HG02623 (cell line): ENCODE results near the gene MROH2A.

Experiments
- ATAC-seq: cut with Tn5 transposase; IDR thresholded peaks from one replicate; pipeline ENCODE4 v1.9.1; 2021; ENCODE audit warnings: moderate library complexity; ENCODE audit not compliant: unreplicated experiment

MROH2A gene

DNA sequence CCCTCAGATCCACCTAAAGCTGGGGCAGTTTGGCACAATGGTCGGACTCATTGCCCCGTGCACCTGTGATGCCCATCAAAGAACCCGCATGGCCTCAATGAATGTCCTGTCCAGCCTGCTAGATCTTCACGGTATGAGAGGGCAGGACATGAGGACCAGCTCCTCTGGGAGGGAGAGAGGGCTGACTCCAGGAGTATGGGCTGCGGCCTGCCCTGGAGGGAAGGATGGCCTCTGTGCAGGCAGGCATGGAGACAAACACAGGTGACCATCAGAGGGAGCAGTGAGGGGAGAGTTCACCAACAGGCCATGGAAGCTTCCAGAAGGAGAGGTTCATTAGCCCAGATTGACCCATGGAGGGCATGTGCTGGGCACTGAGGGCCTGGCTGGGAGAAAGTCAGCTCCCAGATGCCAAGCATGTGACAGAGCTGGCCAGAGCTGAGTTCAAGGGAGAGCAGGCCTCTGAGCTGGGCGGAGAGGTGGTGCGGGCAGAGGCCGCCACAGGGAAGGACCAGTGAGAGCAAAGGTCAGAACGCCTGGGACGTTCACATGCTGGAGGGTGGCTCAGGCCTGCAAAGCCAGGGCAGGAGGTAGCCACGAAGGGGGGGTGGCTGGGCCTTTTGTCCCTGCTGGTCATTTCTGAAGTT is 40.0 kb downstream of the MROH2A start:
- no peak for ATAC-seq

DNA sequence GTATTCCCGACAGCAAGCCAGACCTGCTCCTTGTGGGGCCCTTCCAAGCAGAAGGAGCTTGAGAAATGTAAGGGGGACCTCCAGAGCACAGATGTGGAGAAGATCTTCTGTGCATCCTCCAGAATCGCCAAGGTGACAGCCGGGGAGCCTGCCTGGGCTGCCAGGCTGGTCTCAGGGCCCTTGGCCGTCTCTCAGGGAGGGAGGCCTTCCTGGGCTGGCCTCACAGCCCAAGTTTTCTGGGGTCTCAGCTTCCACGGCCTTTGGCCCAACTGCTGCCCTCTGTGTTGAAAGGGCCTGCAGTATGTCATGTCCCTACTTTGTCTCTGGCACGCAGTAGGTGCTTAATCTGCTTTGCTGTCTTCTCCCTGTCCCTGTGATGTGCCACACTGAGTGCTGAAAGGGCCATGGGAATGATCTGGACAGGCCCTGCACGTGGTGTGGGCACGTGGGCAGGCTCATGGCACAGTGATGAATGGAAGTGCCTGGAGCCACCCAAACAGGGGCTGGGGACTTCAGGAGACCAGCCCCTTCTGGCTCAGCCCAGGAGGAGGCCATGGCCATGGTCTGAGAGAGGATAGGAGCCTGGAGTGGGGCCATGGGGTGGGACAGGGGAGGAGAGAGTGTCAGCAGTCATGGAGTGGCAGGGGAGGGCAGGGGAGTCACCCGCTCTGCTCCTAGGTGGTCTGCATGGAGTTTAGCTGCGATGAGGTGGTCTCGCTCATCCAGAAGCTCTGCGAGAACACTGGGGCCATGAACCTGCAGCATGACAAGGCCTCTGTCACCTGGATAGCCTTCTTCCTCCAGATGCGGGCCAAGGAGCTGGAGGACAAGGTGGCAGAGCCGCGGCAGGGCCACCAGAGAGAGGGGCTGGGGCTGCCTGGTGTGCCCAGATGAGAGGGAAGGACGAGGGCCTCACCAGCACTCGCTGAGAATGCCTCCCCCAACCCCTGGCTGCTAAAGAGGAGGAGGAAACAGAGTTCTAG is 40.8 kb downstream of the MROH2A start:
- ATAC-seq = no peak

DNA sequence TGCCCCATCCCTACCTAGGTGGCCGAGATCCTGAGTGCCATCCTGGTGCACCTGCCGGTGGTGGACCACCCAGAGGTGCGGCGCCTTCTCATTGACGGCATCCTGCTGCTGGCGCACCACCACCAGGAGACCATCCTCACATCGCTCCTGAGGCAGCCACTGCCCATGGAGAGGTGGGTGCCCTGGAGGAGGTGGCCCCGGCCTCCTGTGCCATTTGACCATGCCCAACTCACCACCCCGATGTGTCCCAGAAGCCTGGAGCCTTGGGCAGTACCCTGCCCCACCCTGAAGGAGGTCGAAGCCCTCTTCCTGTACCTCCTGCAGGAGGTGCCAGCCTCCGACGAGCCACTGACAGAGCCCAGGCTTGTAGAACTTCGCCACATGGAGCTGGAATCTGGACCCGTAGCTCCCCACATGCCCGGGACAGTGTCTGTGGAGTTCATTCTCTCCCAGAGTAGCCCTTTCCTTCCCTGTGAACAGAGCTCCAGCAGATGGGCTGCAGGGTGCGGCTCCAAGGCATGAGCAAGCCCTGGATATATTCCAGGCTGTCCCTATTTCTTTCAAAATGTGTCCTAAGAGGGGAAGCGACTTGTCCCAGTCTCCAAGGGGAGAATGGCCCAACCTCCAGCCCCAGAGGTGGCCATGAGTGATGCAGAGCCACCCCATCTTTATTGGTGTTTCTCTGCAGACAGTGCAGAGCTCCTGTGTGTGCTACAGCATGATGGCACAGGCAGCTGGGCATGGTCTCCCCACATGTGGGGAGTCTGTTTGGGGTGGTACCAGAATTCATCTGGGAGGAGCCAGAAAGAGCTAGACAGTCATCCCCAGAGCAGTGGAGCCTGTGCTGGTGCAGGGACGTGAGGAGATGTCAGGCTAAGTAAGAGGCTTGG is 42.0 kb downstream of the MROH2A start:
- no peak for ATAC-seq

DNA sequence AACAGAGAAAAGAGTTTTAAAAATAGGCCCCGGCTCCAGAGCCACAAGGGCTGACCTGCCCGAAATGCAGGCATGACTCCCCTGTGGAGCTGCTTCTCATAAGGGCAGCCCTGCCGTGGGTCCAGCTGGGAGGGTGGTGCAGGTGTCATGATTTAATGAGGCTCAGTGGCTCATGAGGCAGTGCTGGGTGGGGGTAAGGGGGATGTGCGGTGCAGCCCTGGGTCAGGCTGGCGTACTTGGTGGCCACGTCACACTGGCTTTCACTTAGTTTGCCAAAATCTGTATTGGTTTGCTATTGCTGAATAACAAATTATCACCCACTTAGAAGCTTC is 42.6 kb downstream of the MROH2A start:
- ATAC-seq = no peak

DNA sequence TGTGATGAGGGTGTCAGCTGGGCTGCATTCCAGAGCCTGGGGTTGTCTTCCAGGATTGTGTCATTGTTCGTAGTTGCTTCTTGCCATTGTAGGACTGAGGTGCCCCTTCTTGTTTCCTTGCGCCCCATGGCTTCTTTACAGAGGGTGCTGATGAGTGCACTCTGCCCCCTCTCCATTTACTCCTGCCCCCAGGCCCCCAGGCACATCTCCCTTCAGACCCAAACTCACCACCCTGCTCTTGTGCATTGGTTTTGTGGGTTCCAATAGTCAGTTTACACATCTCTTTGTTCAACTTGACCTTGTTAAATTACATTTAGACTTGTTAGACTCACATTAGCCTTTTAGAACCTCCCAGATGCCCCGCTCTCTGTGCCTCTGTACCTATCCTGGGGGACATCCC is 43.1 kb downstream of the MROH2A start:
- ATAC-seq = no peak

DNA sequence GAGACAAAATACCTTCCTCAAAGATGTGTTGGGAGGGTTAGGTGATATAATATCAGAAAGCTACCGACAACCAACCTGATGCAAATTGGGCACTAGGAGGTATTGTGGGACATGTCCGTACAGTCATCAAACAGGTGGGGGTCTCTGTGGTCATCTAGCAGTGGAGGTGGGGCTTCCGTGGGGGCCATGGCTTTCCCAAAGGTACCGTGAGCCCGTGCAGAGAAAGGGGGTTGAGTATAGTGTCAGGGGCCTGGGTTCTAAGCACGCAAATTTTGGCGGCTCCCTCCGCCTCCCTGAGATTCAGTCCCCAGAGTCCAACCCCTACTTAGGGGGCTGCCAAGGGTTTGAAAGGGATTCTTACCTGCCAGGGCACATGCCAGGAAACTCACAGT is 43.6 kb downstream of the MROH2A start:
- no peak for ATAC-seq

DNA sequence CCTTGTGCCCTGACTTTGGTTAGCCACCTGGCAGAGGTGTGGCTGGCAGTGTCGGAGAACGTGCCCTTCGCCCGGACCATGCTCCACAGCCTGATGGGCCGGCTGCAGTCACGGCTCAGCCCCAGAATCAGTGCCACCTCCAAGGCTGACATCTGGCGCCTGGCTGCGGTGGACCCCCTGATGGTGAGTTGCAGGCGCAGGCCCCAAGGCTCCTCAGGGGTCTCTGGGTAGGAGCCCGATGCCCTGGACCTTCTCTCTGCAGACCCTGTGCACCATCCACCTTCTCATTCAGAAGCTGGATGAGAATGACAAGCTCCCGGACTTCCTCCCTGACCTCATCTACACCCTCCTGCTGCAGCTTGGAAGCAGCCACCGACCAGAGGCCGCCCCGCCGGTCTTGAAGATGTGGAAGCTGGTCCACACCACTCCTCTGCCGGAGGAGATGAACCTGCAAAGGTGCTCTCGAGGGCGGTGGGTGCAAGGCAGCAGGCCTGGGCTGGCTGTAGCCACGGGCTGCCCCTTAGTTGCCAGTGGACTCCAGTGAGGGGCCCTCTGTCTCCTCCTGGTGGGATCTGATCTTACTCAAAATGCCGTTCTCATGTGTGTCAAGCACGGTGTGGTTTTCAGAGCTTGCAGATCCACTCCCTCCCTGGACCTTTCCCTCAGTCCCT is 44.1 kb downstream of the MROH2A start:
- ATAC-seq = no peak

DNA sequence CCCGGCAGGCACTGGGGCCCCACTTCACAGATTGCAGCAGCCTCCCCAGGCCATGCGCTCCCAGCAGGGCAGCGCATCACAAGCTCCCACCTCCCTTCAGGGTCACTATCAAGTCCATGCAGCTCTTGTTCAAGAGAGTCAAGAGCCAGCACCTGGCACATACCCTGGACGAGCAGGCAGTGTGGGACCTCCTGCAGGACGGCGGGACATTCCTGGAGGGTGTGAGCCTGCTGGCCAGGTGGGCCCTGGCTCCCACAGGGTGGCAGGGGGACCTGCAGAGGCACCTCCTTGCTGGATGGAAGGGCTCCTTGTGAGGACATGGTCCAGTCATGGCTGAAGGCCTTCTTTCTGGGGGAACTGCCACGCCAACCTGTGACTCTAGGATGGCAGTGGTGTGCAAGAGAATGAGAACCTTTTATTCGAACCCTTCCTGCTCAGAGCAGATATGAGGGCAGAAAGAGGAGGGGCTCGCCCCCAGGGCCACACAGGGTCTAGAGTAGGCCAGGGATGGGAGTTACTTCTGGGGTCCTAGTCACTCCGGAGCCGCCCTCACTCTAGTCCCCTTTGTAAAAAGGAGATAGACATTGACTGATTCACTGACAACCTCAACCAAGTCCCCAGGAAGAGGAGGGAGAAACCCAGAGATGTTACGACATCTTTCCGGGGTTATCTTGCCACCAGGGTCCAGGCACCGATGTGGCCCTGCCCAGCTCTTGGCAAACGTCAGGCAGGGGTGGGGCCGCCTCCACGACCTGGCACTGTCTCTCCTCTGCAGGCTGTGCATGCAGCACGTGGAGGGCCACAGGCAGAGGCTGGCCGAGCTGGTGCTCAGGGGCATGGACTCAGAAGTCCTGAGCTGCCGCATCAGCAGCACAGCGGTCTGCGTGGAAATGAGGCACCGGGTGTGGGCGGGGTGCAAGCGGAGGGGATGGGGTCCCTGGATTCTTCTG is 44.9 kb downstream of the MROH2A start:
- ATAC-seq = no peak

DNA sequence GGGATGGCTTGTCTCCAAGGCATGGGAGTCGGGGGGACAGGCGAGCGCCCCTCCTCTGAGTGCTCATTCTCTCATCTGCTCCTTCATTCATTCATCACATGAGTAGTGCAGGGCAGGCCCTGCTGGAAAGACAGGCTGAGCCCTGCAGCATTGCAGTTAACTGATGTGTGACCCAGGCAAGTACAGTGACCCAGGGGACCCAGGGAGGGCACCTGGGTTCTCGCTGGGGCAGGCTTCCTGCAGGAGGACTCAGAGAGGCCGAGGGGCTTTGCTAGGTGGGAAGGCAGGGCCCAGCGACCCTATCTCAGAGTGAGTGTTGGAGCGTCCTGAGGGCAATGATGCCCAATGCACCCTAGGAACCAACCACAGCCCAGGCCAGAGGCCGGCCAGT is 45.6 kb downstream of the MROH2A start:
- no peak for ATAC-seq

DNA sequence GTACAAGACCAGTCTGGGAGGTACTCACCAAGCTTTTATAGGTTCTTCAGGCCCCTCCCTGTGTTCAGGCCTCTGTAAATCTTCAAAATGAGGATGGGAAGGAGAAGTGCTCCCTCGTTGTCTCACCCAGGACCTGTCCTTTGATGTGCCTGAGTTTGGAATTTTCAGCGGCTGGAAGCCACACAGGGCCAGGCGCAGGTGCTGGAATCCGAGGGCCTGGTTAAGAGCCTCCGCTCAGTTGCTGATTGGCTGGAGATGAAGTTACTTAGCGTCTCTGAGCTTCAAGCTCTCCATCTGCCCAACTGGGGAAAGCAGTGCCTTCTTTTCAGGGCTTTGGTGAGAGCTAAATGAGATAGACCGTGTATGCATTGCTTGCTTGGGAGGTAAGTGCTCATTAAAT is 46.2 kb downstream of the MROH2A start:
- ATAC-seq = no peak

DNA sequence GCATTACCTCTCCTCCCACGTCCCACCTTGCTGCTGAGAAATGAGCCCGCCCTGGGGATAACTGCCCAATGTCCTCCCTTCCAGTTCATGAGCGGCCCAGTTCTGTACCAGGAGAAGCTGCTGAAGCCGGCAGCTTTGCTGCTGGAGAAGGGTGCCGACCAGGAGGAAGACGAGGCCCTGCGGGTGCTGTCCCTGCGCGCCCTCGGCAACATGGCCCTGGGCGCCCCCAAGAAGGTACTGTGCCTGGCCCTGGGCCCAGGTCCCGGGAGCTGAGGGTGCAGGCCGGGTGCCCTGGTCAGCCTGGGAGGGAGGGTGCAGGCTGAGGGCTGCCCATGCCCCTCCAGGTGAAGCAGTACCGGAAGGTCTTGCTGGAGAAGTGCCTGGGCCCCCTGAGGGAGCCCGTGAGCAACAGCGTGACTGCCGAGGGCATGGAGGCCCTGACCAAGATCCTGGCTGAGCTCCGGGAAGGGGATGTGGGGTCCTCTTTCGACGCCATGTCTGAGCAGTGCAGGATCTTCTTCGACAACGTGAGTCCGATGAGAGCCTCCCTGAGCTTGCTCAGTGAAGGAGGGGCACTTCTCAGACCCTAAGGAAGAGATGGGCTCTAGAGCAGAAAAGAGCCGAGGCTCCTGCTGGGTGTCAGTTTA is 50.5 kb downstream of the MROH2A start:
- ATAC-seq = no peak

DNA sequence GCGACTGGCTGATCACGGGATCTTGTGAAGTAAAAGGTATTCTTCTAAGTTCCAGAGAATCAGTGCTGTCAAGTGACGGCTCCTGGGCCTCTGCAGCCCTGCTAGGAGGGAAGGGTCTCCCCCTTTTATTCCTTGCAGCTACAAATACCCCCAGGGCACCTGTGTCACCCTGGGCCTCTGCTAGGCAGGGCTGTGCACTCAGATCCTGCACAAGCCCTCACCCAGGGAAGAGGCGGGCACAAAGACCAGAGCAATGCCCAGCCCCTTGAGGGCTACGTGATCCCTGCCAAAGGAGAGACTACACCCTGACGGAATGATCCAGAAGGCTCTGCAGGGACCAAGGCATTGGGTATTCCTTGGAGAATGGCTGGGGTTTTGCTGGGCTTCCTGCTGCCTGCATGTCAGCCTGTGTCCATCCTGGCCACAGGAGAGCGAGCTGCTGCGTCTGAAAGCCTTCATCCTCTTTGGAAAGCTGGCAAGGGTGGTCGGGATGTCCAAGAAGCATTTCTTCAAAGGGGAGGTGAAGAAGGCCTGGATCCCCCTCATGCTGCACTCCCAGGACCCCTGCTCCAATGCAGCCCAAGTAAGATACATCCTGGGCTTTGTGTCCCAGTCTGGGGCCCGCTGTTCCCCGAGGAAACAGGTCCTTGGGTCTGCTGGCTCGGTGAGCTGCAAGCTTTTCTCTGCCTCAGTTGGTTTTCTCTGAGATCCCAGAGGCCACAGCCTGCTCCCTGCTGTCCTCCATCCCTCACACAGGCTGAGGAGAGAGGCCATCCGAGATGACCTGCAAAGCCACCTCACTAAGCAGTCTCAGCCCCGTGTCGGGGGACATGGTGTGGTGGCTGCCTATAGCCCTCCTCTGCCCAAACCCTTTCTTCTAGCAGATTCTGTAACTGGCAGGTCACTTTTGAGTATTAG is 51.3 kb downstream of the MROH2A start:
- ATAC-seq = no peak

DNA sequence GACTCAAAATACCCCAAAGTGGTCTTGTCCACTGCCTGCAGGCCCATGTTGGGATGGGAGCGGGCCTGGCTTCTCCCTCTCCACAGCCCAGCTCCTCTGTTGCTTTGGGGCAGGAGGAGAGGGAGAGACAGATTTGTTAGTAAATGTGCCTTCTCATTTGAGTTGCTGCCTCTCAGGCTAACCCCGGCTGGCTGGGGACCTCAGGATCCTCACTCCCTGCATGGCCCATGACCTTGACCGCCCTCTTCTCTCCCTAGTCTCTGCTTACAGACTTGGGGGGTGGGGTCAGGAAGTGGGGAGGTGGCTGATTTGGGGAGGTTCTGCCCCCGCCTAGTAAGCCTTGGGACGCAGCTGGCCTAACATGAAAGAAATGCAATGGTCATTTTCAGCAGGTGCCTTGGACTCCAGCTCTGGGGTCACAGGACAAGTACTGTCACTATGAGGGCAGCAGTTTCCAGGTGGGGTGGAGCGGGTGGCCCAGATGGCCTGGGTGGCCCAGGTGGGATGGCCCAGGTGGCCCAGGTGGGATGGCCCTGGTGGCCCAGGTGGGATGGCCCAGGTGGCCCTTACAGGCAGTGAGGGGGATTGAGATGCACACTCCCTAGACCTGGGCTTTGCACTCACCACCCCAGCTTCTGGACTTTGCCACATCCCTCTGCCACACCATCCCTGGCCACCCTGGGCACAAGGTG is 52.1 kb downstream of the MROH2A start:
- no peak for ATAC-seq

DNA sequence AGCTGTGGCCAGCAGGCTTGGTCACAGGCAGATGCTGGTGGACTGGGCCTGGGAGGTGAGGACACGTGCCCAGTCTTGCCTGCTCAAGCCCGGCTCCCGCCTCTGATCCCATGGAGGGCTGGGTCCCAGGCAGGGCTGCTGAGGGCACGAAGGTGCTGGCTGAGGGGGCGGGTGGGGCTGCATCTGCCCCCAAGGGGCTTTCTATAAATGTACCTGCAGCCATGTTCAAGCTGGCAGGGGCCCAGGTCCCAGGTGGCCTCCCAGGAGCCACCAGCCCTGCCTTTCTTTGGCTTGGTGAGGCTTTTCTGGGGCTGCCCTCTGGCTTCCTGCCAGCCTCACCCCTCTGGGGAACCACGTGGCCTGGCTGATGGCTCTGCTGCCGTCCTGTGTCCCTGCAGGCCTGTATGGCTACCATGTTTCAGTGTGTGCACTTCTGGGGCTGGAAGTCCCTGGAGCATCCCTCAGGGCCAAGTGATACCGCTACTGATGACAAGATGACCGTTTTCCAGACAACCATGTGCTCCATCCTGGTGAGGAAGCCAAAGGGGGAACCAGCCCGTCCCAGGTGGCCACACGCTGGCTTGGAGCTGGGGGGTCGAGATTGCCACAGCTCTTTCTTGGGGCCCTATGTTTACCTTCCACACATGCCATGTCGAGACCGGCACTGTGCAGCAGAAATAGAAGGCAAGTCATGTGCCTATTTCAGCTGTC is 53.0 kb downstream of the MROH2A start:
- ATAC-seq = no peak

DNA sequence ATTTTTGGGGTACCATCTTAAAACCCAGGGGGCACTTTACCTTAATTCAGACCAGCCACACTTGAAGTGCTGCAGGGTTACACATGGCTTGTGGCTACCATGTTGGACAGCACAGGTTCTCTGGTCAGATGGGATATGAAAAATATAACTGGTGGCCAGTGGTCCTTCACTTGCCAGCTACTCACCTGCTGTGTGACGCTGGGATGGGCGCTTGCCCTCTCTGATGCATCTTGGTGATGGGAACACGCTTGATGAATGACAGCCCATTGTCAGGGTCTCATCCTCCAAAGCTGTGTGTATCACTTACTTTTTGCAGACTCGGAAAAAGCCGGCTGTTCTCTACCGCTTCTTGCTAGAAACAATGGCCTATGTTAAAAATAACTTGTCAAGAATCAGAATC is 53.7 kb downstream of the MROH2A start:
- ATAC-seq = no peak

DNA sequence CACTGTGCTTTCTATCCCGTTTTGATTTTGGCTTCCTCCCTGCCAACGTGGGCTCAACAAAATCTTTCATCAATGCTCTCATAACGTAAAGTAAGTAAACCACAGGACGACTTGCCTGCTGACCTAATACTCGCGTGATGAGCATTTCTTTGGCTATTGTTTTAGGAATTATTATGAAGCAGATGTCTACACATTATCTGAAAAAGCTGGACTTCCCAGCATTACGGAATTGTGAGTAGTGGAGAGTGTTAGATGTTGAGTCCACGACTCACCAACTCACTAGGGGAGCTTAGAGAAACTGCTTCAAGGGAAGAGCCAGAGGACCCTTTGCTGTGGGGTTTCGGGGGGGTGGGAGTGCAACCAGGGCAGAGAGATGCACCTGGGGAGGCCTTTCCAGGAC is 54.3 kb downstream of the MROH2A start:
- no peak for ATAC-seq

DNA sequence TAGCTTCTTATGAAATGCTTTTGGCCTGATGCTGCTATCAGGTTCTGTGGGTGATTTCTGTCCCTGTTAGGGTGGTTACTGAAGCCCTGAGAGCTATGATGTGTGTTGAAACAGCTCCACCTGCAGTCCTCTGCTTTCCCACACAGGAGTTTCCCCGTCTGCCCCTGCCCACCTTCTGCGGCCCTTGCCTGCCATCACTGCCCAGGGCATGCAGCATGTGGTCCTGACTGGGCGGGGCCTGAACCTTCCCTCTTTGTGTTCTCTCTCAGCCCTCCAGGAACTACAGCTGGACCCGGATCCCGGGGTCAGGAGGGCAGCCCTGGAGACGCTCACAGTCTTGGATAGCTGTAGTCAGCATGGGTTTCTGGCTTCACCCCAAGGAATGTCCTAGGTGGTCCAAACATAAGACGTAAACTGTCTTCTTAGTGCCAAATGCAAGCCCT is 54.8 kb downstream of the MROH2A start:
- ATAC-seq = no peak
